Kidney (tissue), 14 donors: ENCODE results near the gene CEP112. TPM values are rescaled to one million over a fixed set of nuclear protein-coding genes. Genes with fewer than 3 reads are reported as not detected.

Experiments
- DNase-seq, 5 donors: peaks; one replicate each; pipeline ENCODE4 v3.0.0-alpha.2; 2013 to 2020
- FAIRE-seq: peaks from 2 replicates; lab custom pipeline; 2012; peaks lifted over from hg19 to GRCh38; lab: Jason Lieb, UNC
- H3K27ac ChIP-seq, 2 donors: one replicate each; pipeline ENCODE4 v1.7.0; 2013; ENCODE audit warnings: low read depth in 2 of 2, low read length in 2 of 2, inconsistent platforms in 1 of 2
- H3K27me3 ChIP-seq: one replicate; pipeline ENCODE4 v1.7.1; 2013; ENCODE audit warnings: low read length, inconsistent platforms; ENCODE audit not compliant: control insufficient read depth, insufficient read depth
- H3K36me3 ChIP-seq, 3 donors: one replicate each; pipeline versions ENCODE4 v1.7.0 to v1.7.1; 2013; ENCODE audit warnings: low read length in 3 of 3, control low read depth in 1 of 3, inconsistent platforms in 1 of 3; ENCODE audit not compliant: insufficient read depth in 3 of 3, control insufficient read depth in 2 of 3
- H3K4me1 ChIP-seq, 3 donors: one replicate each; pipeline versions ENCODE4 v1.7.0 to v1.7.1; 2013; ENCODE audit warnings: low read length in 3 of 3, inconsistent platforms in 1 of 3, low read depth in 1 of 3; ENCODE audit not compliant: control insufficient read depth in 2 of 3, insufficient read depth in 2 of 3
- H3K4me3 ChIP-seq, 3 donors: one replicate each; pipeline versions ENCODE4 v1.7.0 to v1.8.1; 2013; ENCODE audit warnings: low read length in 3 of 3, control low read depth in 1 of 3, inconsistent platforms in 1 of 3
- H3K9ac ChIP-seq, 3 donors: one replicate each; pipeline versions ENCODE4 v1.7.0 to v1.7.1; 2013; ENCODE audit warnings: low read length in 3 of 3, control low read depth in 1 of 3, inconsistent platforms in 1 of 3
- H3K9me3 ChIP-seq, 3 donors: one replicate each; pipeline versions ENCODE4 v1.7.0 to v1.7.1; 2013; ENCODE audit warnings: low read length in 3 of 3, control low read depth in 1 of 3, inconsistent platforms in 1 of 3; ENCODE audit not compliant: control insufficient read depth in 2 of 3, insufficient read depth in 1 of 3
- CTCF ChIP-seq: IDR thresholded peaks from 3 replicates; pipeline ENCODE4 v1.5.1; 2012; ENCODE audit warnings: mild to moderate bottlenecking, moderate library complexity, borderline replicate concordance; ENCODE audit not compliant: insufficient read depth; ENCODE audit errors: extremely low read depth
- intact Hi-C: fragments of 100-400 bp; cut with DNase I; formaldehyde crosslinking; loops from one replicate; pipeline ENCODE4 v1.11.1; 2022
- polyA plus RNA-seq: library from polyadenylated mRNA; stranded (reverse); fragments of 350-450 nt; fragmentation: Illumina TruSeq; extraction: RNeasy Lipid Tissue Mini Kit (QIAGEN cat#74804); gene quantifications from one replicate; pipeline ENCODE4 v1.2.3, GENCODE V29; 2014; ENCODE audit warnings: low read depth, low replicate concordance; ENCODE audit not compliant: insufficient read depth
- total RNA-seq: library from RNA; stranded (reverse); fragmentation: NEBNext Ultra II Directional; extraction: Animal tissue kit (Norgen Biotek cat#: 25700); gene quantifications from one replicate; pipeline ENCODE4 v1.2.1, GENCODE V29; 2021
- donor health status: control.
- donor health status: control.
- donor health status: control.
- donor health status: control.
- donor health status: control.
- donor health status: DM: yes; HTN: yes; CAD: no.
- donor health status: Normal renal cell carcinoma (clear cell type).

CEP112 gene
- total and polyA plus RNA-seq, 2 donors from 2014 or later = 17.0 to 27.4 TPM

GRCh38 chr17:66183529-66183928 lies 8.4 kb downstream of the CEP112 start:
- no peak overlapping the region for H3K9ac ChIP-seq
- H3K36me3 ChIP-seq = peaks cover 0 to 5% (median 4%) of the 10 kb centered on the region in 3 donors
- H3K27ac ChIP-seq = no peak overlapping the region
- no peaks in the 10 kb centered on the region for H3K4me1 ChIP-seq
- intact Hi-C loops = no loop called here
- H3K27me3 ChIP-seq = no peaks in the 10 kb centered on the region
- DNase-seq (no peak), FAIRE-seq (no peak)
- no peak overlapping the region for H3K4me3 ChIP-seq
- TF ChIP-seq CTCF = no peak
- no peaks in the 10 kb centered on the region for H3K9me3 ChIP-seq

- intact Hi-C loops = no loop called here
- no peaks in the 10 kb centered on the region for H3K9me3 ChIP-seq
- FAIRE-seq = no peak
- no peaks in the 10 kb centered on the region for H3K4me1 ChIP-seq
- peaks cover 0 to 5% (median 2%) of the 10 kb centered on the region in 3 donors for H3K36me3 ChIP-seq
- H3K27me3 ChIP-seq = no peaks in the 10 kb centered on the region
- TF ChIP-seq CTCF = no peak
- no peak overlapping the region for H3K4me3 ChIP-seq
- no peak overlapping the region for H3K9ac ChIP-seq
- no peak overlapping the region for H3K27ac ChIP-seq
- no peak for DNase-seq
Measured at GRCh38 chr17:66178642-66179041, 13.3 kb downstream of the CEP112 start.

- H3K9me3 ChIP-seq = no peaks in the 10 kb centered on the region
- H3K27me3 ChIP-seq = no peaks in the 10 kb centered on the region
- H3K4me3 ChIP-seq = no peak overlapping the region
- no peaks in the 10 kb centered on the region for H3K4me1 ChIP-seq
- no peak for DNase-seq
- FAIRE-seq = no peak
- no peak overlapping the region for H3K27ac ChIP-seq
- H3K9ac ChIP-seq = no peak overlapping the region
- intact Hi-C loops = no loop called here
- TF ChIP-seq CTCF = no peak
- H3K36me3 ChIP-seq = peaks cover 0 to 2% (median 0%) of the 10 kb centered on the region in 3 donors
Measured at GRCh38 chr17:66177048-66177447, 14.9 kb downstream of the CEP112 start.

- no peaks in the 10 kb centered on the region for H3K4me1 ChIP-seq
- H3K27ac ChIP-seq = no peak overlapping the region
- H3K27me3 ChIP-seq = no peaks in the 10 kb centered on the region
- H3K9ac ChIP-seq = no peak overlapping the region
- no peak overlapping the region for H3K4me3 ChIP-seq
- no peaks in the 10 kb centered on the region for H3K9me3 ChIP-seq
- FAIRE-seq (no peak), DNase-seq (peak in 1 of 5 donors; percentile 30)
- TF ChIP-seq CTCF = no peak
- intact Hi-C loops = no loop called here
- peaks cover 0 to 2% (median 0%) of the 10 kb centered on the region in 3 donors for H3K36me3 ChIP-seq
Measured at GRCh38 chr17:66175892-66176291, 16.0 kb downstream of the CEP112 start.
